A673 (cell line): Measurements from ENCODE around the gene BMF. TPM values are rescaled to one million over a fixed set of nuclear protein-coding genes. Genes with fewer than 3 reads are reported as not detected.

ENCODE experiments used
- Bru-seq: library from RNA; stranded (reverse); fragments of 400-500 nt; gene quantifications from one replicate; lab custom pipeline; 2021; lab: Mats Ljungman, UMichigan
- BruChase-seq, 2 experiments: library from RNA; stranded (reverse); fragments of 400-500 nt; gene quantifications; one replicate each; lab custom pipeline; 2021; lab: Mats Ljungman, UMichigan
- BruUV-seq: library from RNA; stranded (reverse); fragments of 400-500 nt; replicated peaks from 2 replicates; lab custom pipeline; 2021; lab: Mats Ljungman, UMichigan
- CTCF ChIA-PET: fragments of 300-600 bp; sonication (Branson Sonifier 250); formaldehyde crosslinking; loops from one replicate; lab custom pipeline; 2022; ENCODE audit warnings: antibody characterized with exemption; lab: Charles Lee
- POLR2A ChIA-PET: fragments of 300-600 bp; sonication (Branson Sonifier 250); formaldehyde crosslinking; loops from one replicate; lab custom pipeline; 2022; ENCODE audit warnings: antibody characterized with exemption; ENCODE audit not compliant: low non-redundant PET; lab: Charles Lee
- DNase-seq: peaks from one replicate; pipeline ENCODE4 v3.0.0-alpha.2; 2015; ENCODE audit warnings: low spot score
- H3K27ac ChIP-seq: fragments of 200-600 bp; sonication (generic); 2 replicates; pipeline ENCODE4 v1.5.1; 2016; ENCODE audit warnings: mixed run types, low read depth, mild to moderate bottlenecking, mixed read lengths, antibody characterized with exemption, low read length; ENCODE audit not compliant: poor library complexity, severe bottlenecking
- H3K27me3 ChIP-seq: fragments of 200-600 bp; sonication (generic); replicated peaks from 2 replicates; pipeline ENCODE4 v1.6.1; 2017; ENCODE audit warnings: mixed run types, low read depth, mild to moderate bottlenecking, mixed read lengths, antibody characterized with exemption, low read length; ENCODE audit not compliant: insufficient read depth, poor library complexity
- H3K36me3 ChIP-seq: fragments of 200-600 bp; sonication (generic); 2 replicates; pipeline ENCODE4 v1.6.1; 2016; ENCODE audit warnings: mixed run types, mild to moderate bottlenecking, mixed read lengths, antibody characterized with exemption, low read length; ENCODE audit not compliant: insufficient read depth, poor library complexity, severe bottlenecking
- H3K4me1 ChIP-seq: fragments of 200-600 bp; sonication (generic); 2 replicates; pipeline ENCODE4 v1.6.1; 2017; ENCODE audit warnings: mixed run types, mild to moderate bottlenecking, mixed read lengths, antibody characterized with exemption, low read length; ENCODE audit not compliant: insufficient read depth, poor library complexity, severe bottlenecking
- H3K4me3 ChIP-seq: fragments of 200-600 bp; sonication (generic); 2 replicates; pipeline ENCODE4 v1.5.1; 2016; ENCODE audit warnings: low read depth, mixed run types, mild to moderate bottlenecking, mixed read lengths, low read length; ENCODE audit not compliant: poor library complexity, severe bottlenecking
- H3K9me3 ChIP-seq: fragments of 200-600 bp; sonication (generic); 2 replicates; pipeline ENCODE4 v1.6.1; 2016; ENCODE audit warnings: mixed run types, low read depth, mild to moderate bottlenecking, mixed read lengths, antibody characterized with exemption, low read length; ENCODE audit not compliant: poor library complexity, severe bottlenecking
- EZH2 ChIP-seq: fragments of 200-600 bp; sonication (generic); IDR thresholded peaks from 2 replicates; pipeline ENCODE4 v1.6.1; 2017; ENCODE audit warnings: borderline replicate concordance, low read depth, mild to moderate bottlenecking, mixed read lengths, antibody characterized with exemption, low read length; ENCODE audit not compliant: poor library complexity, severe bottlenecking
- intact Hi-C: fragments of 100-400 bp; cut with micrococcal nuclease; formaldehyde crosslinking; loops from one replicate; pipeline ENCODE4 v1.10.0; 2022; ENCODE audit not compliant: unreplicated experiment
- long read RNA-seq: library from polyadenylated mRNA; stranded (forward); transcript quantifications from one replicate; pipeline ENCODE4 v2.0.0, GENCODE V29; 2022
- total RNA-seq: library from RNA; stranded (reverse); gene quantifications from 2 replicates; pipeline ENCODE4 v1.2.3, GENCODE V29; 2021
- TF ChIP-seq, protein P1 (sequence below): fragments of 300-800, 200-600 bp; sonication (generic); conservative IDR thresholded peaks from 2 replicates; pipeline ENCODE4 v1.5.1; 2017; ENCODE audit warnings: low read depth, mild to moderate bottlenecking, antibody characterized with exemption, low read length, moderate library complexity, mixed read lengths

Gene BMF, protein sequence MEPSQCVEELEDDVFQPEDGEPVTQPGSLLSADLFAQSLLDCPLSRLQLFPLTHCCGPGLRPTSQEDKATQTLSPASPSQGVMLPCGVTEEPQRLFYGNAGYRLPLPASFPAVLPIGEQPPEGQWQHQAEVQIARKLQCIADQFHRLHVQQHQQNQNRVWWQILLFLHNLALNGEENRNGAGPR
- total RNA-seq (18.5 and 29.9 TPM in 2 replicates), Bru-seq, nascent RNA (percentile 71 among the genes with signal in this experiment), BruChase-seq, experiment 1, labeled RNA remaining after a 2-hour chase (percentile 79 among the genes with signal in this experiment), BruChase-seq, experiment 2, labeled RNA remaining after a 6-hour chase (percentile 51 among the genes with signal in this experiment)
- long read RNA-seq, partial matches to known transcripts: 2 of 10 reads
- long read RNA-seq, other reads (novel, unspliced or antisense): 7 of 10 reads

DNA sequence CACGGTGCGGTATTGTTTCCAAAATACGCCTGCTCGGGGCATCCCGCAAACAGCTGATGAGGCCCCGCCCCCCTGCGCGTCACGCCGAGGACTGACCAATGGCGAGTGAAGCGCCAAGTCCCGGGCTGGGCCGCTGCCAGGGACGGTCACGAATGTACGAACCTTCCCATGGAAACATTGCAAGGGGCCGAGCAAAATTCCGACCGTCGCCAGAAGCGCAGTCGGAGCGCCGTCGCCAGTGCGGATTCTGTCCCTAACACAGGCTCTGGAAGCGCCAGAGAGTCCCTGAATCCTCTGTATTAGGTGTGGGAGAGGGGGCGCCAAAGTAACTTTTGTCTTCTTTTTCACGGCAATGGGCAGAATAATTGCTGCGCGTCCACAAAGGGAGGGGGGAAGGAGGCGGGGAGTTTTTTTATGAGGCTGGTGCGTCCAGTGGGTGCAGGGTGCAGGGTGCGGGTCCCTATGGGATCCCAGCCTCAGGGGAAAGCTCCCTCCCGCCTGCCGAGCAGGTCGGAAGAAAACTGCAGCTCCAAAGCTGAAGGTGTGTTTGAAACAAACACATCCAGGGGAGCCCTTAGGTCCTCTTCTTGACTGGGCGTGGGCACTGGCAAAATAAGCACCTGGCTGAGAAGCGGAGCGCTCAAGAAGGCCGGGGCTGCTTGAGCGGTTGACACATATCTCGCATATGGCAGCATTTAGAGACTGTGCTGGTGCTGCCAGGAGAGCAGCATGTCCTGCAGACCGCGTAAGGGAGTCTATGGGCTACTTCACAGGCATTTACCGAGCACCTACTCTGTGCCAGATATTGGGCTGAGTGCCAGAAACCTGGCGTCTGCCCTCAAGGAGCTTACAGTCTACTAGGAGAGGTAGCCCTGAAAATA is at the start of gene BMF:
TSS of gene BMF (minus strand) at position 25 of the 881 bp plus-strand sequence. CDS start 2,793 bp downstream, outside the sequence.
- Histone ChIP-seq H3K27ac (peak within 1 kb of the TSS; percentile 75), H3K27me3 (no peaks in the 10 kb centered on the region), H3K4me1 (peaks cover 38% of the 10 kb centered on the region), H3K36me3 (no peaks in the 10 kb centered on the region), H3K9me3 (no peaks in the 10 kb centered on the region), H3K4me3 (peak within 1 kb of the TSS; percentile 85)
- no TSS peak for BruUV-seq
- DNase-seq: peak; percentile 99
- ChIA-PET POLR2A (interaction anchor here (0.6 to 0.8 kb wide), 2 partner anchors 13 to 31 kb away, joined by 6 to 15 read pairs; no protein-coding TSS in a partner anchor), CTCF (interaction anchor here (0.7 to 1.5 kb wide), 2 partner anchors 11 to 133 kb away, joined by 3 to 5 read pairs; no protein-coding TSS in a partner anchor)
- TF ChIP-seq, protein P1, sequence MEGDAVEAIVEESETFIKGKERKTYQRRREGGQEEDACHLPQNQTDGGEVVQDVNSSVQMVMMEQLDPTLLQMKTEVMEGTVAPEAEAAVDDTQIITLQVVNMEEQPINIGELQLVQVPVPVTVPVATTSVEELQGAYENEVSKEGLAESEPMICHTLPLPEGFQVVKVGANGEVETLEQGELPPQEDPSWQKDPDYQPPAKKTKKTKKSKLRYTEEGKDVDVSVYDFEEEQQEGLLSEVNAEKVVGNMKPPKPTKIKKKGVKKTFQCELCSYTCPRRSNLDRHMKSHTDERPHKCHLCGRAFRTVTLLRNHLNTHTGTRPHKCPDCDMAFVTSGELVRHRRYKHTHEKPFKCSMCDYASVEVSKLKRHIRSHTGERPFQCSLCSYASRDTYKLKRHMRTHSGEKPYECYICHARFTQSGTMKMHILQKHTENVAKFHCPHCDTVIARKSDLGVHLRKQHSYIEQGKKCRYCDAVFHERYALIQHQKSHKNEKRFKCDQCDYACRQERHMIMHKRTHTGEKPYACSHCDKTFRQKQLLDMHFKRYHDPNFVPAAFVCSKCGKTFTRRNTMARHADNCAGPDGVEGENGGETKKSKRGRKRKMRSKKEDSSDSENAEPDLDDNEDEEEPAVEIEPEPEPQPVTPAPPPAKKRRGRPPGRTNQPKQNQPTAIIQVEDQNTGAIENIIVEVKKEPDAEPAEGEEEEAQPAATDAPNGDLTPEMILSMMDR: peak; percentile 59
- TF ChIP-seq EZH2: no peak
- intact Hi-C loops: loop anchor here (5.0 kb wide), 1 partner anchor 53 kb away; the partner anchor contains the start of gene BUB1B

DNA sequence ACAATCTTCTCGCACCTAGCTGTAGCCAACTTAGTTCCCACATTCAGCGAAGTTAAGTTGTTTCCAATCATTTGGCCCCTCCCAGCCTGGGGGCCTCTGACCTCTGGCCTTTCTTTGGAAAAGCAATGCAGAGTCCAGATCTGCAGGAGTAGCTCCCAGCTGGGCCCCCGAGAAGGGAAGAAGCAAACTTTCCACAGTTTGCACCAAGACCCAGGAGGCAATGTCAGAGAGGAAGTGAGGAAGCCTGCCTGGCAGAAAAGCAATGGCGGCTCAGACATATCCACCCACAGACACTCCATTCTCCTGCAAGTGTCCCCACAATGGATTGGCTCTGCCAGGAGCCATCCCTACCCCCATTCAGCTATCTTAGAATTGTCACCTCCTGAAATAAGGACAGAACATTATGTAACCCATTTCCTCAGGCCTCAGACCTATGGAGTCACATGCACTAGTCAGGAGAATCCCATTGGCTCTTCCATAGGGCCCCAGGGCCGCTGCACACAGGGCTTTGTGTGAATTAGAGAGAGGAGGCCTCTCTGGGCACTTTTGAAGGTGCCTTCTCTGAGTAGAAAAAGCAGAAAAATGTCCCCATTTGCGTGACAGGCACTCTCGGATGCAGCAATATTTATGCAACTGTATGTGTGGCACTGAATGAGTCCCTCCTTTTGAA is 49.2 kb upstream of the BMF start:
- CTCF ChIA-PET: no interaction called here
- BruUV-seq: no TSS peak
- Histone ChIP-seq H3K36me3 (peaks cover 3% of the 10 kb centered on the region), H3K27me3 (no peaks in the 10 kb centered on the region), H3K9me3 (no peaks in the 10 kb centered on the region), H3K27ac (no peak overlapping the region), H3K4me3 (no peak overlapping the region), H3K4me1 (peaks cover 2% of the 10 kb centered on the region)
- intact Hi-C loops: no loop called here
- no peak for DNase-seq
- TF ChIP-seq, protein P1: no peak
- no peak for TF ChIP-seq EZH2
- POLR2A ChIA-PET: no interaction called here
